GM12873 (cell line): Measurements from ENCODE around the gene LDLRAD4.

Source experiments
- TF ChIP-seq, protein P1 (sequence below): IDR thresholded peaks from 2 replicates; pipeline ENCODE4 v1.5.1; 2012; ENCODE audit warnings: low read depth, mild to moderate bottlenecking, moderate library complexity, low read length, control low read depth; ENCODE audit not compliant: insufficient read depth; ENCODE audit errors: missing control alignments

Gene LDLRAD4

DNA sequence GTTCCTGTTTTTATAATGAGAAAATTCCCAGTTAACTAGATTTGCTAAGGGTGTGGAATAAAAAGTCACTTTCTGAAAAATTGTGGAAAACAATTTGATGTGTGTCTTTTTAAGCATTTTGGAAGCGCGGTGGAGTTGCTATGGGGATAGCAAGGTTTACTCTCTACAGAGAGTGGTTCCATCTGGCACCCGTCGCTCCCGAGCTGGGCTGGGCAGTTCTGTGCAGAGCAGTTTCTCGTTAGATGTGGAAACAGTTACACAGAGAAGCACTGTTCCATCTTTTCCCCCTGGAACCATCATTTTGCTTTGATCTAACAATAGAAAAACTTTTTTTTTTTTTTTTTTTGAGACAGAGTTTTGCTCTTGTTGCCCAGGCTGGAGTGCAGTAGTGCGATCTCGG, 17.4 kb downstream of the LDLRAD4 start:
- TF ChIP-seq, protein P1, sequence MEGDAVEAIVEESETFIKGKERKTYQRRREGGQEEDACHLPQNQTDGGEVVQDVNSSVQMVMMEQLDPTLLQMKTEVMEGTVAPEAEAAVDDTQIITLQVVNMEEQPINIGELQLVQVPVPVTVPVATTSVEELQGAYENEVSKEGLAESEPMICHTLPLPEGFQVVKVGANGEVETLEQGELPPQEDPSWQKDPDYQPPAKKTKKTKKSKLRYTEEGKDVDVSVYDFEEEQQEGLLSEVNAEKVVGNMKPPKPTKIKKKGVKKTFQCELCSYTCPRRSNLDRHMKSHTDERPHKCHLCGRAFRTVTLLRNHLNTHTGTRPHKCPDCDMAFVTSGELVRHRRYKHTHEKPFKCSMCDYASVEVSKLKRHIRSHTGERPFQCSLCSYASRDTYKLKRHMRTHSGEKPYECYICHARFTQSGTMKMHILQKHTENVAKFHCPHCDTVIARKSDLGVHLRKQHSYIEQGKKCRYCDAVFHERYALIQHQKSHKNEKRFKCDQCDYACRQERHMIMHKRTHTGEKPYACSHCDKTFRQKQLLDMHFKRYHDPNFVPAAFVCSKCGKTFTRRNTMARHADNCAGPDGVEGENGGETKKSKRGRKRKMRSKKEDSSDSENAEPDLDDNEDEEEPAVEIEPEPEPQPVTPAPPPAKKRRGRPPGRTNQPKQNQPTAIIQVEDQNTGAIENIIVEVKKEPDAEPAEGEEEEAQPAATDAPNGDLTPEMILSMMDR: no peak

DNA sequence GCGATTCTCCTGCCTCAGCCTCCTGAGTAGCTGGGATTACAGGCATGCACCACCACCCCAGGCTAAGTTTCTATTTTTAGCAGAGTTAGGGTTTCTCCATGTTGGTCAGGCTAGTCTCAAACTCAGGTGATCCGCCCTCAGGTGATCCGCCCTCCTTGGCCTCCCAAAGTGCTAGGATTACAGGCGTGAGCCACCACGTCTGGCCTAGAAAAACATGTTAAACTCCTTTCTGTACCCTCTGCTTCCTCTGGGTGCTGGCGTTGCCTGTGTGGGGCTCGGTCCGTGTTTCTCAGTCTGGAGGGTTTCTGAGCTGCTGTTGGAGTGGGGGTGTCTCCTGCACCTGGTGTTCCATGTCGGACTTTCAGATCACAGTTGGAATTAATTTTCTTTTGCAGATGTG, 17.9 kb downstream of the LDLRAD4 start:
- TF ChIP-seq, protein P1: no peak

DNA sequence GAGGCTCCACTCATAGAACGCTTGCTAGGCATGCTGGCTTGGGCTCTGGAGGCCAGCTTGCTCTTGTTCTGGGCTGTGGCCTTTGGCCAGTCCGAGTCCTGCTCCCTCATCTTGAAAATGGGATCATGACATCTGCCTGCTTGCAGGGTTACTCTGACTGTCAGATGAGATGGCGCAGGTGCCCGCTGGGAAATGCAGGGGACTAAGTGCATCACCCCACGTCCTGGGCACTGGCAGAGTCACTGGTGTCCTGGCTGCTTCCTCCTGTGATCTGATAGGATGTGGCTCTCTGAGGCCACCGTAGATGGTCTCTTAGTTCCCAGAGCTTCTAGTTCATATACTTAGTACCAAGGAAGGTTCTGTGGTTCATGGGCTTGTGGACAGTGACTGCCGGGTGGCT, 18.5 kb downstream of the LDLRAD4 start:
- TF ChIP-seq, protein P1: no peak

DNA sequence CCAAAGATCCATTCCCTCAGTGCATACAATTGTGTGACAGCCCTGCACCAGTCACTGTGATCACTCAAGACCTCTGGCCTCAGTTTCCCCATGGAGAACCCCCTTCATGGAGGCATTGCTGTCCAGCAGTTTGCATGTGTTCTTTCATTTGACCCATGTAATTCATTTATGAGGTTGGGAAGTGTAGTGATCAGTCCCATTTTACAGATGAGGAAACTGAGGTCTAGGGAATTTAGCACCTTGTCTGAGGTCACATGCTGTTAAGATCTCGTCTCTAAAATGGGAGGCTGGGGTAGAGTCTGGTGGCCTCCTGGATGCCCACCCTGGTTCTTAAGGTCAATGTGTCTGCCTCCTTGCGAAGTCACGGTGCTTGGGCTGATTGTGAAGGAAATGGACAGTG, 19.1 kb downstream of the LDLRAD4 start:
- TF ChIP-seq, protein P1: no peak

DNA sequence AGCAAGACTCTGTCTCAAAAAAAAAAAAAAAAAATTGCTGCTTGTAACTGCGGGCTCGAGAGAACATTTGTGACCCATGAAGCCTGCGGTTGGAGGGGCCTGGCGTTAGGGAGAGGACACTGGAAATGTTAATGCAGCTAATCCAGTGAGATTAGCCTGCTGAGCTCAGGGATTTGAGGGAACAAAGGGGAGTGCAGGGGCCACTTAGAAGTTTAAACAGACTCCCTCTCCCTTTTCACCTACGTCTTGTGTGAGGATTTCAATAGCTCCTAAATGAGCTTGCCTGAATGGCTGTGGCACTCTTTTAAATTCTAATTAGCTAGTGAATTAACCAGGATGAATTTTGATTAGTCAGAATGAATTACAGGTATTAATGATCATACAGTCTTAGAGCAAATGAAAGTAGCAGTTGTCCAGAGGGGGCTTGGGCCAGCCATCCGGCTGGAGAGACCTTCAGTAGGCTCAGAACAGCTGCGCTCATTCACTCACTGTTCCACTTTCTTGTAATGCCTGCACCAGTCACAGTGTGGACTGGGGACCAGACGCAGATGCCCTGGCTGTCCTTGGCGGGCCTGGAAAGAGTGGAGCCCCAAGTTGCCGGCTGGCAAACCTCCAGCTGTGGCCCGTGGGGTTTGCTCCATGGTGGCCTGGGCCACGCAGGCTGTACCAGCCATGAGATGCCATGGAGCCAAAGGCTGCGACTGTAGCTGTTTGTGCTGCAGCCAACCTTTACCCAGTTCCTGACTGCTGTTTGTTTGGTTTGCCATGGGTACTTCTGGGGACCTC, 20.8 kb downstream of the LDLRAD4 start:
- TF ChIP-seq, protein P1: no peak

DNA sequence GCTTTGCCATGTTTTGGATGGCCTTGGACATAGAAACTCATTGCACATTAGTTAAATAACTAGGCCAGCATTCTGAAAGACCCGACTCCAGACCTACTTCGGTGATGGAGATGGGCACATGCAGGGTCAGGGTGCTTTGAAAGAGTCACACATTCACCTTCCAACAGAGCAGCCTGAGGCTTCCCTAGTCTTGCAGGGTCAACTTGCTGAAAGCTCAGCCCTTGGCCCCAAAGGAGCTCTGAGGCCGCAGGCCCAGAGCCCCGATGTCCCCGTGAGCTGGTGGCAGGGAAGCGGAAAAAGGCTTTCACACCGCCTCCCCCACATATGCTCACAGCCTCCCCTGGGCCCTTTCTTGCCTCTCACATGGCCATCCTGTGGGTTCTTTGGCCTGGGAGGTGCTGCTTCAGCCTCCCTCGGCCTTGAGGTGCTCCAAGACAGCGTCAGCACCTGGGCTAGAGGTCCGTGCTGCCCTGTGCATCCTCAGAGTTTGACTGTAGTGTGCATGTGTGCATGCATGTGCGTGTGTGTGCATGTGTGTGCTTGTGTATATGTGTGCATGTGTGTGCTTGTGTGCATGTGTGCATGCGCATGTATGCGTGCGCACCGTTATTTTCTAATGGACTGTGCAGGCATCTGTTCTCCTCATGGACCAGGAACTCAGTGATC, 21.6 kb downstream of the LDLRAD4 start:
- TF ChIP-seq, protein P1: no peak

DNA sequence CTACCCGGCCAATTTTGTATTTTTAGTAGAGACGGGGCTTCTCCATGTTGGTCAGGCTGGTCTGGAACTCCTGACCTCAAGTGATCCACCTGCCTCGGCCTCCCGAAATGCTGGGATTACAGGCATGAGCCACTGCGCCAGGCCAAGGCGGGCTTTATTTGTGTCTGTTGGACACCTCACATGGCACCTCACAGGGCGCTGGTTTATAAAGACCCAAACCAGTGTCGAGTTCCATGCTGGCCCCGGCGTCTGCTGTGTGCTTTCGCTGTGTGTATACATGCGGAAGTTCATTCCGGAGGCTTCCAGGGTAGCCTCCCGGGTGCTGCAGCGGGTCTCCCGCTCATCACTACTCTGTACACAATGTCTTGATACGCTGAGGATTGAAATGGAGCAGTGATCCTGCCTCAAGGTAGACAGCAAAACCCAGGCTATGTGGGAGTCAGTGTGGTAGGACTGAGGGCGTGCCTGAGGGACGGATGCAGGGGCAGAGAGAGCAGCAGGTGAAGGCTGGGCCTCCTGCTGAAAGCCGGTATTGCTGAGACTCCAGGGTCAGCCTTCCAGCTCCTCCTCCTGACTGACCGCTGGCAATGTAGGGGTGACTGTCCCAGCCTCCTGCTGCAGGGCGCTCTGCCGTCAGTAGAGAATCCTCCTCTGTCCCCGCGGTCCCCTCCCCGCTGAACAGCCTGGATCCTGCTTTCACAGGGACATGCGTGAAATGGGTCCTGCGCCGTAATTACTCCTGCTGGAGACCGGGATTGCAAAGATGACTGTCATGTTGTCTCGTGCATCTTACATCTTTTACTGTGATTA, 22.7 kb downstream of the LDLRAD4 start:
- TF ChIP-seq, protein P1: no peak
